HG02678 (cell line): Measurements from ENCODE around the gene GIT1.

Source experiments
- ATAC-seq: cut with Tn5 transposase; IDR thresholded peaks from one replicate; pipeline ENCODE4 v1.9.1; 2021; ENCODE audit warnings: mild to moderate bottlenecking, moderate library complexity; ENCODE audit not compliant: unreplicated experiment

The GIT1 gene

DNA sequence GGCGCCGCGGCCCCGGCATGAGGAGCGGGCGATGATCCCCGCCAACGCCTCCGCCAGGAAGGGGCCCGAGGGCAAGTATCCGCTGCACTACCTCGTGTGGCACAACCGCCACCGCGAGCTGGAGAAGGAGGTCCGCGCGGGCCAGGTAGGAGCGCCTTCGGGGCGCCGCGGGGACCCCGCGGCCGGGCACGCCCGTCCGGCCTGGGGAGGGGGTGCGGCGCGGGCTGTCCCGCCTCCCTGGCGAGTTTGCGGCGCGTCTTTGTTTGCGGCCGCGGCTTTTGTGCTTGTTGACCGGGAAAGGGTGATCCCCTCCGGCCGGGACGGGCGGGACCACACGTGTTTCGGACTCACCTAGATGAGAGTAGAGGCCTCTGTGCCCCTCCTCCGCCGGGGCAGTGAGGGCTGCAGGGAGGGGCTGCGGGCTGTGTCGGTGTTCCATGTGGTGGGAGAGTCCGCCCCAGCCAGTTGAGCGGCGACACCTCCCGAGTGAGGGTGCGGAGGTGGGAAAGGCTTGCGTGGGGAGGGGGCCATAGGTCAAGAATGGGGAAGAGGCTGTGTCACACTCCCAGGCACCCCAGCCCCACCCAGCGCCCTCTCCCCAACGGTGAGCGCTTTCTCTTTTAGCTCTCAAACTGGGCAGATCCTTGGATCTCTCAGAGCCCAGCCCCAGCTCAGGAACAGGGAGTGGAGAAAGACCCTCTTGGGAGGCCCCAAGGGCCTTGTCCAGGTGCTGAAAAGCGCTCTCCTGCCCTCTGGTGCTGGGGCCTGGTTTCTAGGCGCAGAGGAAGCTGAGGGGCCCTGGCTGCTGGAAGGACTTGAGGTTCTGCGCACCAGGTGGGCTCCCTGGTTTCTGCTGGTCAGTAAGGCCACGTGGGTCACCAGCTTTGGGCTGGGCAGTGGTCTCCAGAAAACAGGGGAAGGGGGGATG, 4.4 kb upstream of the GIT1 start:
- no peak for ATAC-seq

DNA sequence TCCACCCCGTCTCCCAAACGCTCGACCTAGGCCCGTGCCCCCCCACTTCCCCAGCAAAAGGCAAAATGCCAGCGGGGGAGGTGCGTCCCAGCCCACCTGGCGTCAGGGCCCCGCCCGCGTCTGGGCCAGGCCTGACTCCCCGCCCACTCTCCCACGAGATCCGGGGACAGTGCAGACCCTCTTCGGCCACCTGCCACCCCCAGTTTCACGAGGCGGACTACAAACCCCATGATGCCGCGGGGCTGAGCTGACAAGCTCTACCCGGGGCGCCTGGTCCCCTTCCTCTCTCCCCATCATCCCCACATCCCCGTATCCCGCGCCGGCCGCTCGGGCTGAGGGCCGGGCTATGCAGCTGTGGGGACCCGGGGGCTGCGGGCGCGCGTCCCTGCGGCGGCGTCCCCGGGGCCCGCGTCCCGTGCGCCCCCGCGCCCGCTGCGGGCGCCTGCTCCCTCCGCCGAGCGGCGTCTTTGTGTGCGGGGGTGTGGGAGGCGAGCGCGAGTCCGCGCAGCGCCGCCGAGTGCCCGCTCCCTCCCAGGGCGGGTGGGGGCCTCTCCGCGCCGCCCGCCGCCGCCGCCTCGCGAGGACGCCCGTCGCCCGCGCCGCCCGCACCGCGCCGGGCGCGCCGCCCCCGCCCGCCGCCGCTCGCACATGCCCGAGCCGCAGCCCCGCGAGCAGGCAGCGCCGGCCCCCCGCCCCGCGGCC, 3.6 kb upstream of the GIT1 start, which contains the start of gene ANKRD13B:
TSS of gene ANKRD13B (plus strand) at position 283 of the 702 bp plus-strand sequence. CDS start 490 bp downstream, outside the sequence.
- ATAC-seq: no peak

DNA sequence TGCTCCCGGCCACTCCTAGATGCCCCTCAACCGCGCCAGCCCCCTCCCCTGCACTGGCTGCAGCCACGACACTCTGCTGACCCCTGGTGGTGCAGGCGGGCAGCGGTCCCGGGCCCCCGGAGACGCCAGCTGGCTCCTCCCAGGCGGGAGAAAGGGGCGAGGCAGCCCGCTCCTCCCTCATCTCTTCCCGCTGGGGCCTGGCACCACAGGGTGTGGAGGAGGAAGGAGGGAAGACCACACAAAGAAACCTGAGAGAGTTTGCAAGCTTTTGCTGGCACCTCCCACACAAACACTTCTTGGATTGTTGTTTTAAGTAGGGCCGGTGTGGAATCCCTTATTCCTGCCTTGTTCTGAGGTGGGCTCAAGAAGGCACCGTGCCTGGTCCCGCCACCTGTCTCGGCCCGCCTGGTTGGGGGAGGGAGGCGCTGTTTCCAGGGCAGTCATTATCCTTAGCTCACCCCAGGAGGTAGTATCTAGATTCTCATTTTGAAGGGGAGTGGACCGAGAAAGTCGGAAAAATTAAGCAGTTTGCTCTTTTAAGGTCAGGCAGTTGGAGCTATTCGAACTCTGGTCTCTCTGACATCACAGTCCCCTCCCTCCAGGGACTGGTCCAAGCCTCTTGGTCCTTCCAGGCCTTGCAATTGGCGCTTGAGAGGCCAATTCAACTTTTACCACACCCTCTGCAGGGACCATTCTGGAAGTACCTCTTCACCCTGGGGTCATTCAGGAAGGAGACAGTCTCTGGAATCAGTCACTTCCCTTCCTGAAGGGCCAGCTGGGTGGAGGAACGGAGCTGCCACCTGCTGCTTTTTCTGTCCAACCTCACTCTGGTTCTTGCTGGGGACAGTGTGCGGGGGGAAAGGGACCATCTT, 2.5 kb upstream of the GIT1 start:
- no peak for ATAC-seq

DNA sequence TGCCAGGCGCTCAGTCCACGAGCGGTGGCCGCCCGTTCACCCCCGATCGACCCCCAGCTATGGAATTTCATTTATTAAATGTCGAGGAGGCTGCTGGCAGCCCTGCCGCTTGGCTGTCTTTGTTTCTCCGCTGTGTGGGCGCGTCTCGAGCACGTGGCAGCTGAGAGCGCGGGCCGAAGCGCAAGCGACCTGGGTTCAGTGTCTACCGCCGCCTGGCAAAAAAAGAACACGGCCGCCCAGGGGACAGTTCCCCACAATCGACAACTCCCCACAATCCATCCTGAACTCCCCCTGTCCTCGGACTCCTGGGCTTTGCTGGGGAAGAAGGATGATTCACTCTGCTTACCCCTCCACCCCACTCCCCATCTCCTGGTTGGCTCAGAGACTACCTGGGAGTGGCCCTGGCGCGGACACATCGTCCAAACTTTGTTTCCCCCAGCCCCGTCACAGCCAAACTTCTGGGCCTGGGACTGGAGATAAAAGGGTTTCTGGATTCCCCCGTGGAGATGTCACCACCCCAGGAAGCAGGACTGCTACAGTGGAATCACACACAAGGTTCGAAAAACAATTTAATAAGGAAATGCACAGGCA, 1.8 kb upstream of the GIT1 start:
- no peak for ATAC-seq

DNA sequence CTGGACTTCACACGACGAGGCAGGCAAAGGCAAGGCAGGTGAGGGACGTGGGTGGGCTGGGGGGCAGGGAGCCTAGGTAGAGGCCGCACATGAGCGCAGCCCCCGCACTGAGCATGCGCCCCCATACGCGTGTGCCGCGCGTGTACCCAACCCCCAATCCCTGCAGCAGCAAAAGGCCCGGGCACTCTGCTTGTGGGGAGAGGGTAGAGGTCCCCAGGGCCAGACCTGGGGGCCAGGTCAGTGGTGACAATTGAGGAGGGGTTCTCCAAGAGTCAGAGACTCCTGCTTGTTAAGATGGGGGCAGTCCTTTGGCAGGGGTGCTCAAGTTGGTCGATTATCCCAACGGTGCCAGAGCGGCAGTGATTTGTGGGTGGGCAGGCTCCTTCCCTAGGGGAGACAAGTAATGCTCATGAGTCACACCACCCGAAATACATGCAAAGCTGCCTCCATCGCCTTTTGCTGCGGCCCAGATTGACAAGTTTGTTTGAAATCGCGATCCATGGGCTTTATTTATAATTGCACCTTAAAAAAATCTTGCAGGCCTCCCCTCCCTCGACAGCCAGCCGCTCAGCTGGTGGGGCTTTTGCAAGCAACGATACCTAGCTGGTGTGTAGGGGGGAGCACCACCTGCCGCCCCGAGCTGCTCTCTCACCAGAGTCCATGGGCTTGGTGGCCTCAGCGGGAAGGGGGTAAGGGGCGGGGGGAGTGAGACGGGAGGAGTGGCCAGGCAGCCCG, 1.1 kb upstream of the GIT1 start:
- ATAC-seq: no peak

DNA sequence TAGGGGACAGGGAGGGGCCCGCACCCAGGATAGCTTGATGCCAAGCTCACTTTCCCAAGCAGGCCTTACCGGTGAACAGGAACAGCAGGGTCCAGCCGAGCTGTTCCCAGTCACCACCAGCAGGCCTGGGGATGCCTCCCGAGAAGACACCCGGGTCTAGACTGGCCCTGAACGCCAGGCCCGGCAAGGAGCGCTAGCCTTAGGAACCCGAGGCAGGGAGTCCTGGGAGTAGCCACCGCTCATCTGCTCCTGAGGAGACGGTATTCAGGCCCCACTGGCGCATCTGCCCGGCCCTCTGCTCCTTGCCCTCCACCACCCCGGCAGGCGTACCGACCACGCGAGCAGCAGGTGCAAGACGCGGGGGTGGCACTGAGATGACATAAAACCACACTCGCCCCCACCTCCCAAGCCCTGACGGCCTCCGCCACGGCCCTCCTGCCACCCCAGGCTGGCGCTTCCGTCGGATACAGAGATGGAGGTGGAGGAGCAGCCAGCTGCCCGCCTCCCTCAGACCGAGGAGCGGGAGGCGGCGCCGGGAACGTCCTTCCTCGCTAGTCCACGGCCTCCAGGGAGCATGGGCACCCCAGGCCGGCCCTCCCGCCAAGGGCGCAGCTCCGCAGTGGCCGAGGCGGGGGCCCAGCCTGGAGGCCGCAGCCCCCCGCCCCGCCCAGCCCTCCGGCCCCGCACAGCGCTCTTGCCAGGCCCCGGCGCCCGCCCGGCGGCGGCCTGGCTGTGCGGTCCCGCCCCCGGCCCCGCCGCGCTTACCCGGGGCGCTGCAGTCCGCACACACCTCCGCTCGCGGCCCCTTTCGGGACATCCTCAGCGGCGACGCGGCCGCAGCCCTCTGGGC, 661 bp downstream of the GIT1 start:
- ATAC-seq: peak; percentile 24

DNA sequence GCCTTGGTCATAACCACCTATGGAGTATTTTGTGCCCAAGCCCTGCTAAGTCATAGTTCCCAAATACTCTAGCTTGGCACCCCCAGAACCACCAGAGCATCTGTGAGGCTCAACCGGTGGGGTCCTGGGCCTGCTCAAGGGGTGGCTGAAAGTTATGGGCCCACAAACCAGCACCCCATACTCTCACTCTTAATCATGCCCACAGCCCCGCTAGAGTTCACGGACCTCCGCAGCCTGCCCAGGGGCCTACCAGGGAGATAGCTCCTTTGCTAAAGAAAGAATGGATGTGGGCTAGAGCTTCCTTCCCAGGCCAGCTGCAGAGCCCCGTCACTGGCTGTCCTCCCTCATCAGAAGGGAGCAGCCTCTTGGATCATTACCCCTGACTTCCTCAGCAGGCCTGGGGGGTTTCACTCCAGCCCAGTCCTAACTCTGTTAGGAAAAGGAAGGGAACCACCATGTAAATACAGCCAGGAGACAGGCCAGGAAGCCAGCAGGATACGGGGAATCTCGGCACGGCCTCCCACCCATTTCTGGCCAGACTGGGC, 1.4 kb downstream of the GIT1 start:
- no peak for ATAC-seq

DNA sequence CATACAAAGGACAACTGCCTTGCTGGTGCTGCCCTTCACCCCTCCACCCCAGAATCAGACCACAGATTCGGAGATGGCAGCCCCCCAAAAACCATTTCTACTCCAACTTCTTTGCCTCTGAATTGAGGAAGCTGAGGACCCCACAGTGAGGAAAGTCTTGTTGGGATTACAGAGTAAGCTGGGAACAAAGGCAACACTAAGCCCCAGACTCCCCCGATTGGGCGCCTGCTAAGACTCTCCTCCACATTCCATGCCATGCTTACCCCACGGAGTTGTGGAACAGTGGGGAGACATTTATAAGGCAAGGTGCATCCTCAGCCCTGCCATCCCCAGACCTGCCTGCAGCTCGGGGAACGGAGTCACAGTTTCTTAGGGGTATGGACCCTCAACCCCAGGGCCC, 1.9 kb downstream of the GIT1 start:
- ATAC-seq: no peak

DNA sequence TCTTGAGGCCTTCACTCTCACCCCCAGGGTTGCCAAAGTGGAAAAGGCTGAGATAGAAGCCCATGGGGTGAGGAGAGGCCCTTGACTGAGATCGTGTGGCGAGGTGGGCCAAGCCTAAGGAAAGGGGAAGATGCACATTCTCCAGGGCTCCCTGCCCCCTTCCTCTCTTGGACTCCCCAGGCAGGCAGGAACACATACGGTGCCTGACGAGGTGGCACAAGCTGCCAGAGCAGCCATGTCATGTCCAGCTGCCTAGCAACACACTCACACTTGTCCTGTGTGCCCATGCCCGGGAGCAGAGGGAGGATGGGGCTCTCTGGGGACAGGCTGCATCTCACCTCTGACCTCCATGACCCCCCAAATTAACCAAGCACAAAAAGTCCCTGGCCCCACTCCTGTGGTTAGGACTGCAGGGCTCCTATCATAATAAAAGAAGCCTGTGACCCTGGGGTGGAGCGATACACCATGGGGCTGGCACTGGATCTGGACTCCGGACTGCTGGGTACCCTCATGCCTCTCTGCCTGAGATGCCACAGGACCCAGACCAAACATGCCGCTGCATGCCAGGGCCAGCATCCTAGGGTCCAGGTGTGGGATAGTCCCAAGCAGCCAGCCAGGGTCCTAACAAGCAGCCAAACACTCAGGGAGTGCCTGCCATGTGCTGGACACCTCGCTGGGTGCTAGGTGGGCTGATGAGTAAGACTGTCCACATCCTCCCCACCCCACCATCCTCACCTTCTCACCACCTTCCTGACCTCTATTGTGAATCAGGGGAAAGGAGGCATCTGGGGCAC, 2.6 kb downstream of the GIT1 start:
- ATAC-seq: no peak

DNA sequence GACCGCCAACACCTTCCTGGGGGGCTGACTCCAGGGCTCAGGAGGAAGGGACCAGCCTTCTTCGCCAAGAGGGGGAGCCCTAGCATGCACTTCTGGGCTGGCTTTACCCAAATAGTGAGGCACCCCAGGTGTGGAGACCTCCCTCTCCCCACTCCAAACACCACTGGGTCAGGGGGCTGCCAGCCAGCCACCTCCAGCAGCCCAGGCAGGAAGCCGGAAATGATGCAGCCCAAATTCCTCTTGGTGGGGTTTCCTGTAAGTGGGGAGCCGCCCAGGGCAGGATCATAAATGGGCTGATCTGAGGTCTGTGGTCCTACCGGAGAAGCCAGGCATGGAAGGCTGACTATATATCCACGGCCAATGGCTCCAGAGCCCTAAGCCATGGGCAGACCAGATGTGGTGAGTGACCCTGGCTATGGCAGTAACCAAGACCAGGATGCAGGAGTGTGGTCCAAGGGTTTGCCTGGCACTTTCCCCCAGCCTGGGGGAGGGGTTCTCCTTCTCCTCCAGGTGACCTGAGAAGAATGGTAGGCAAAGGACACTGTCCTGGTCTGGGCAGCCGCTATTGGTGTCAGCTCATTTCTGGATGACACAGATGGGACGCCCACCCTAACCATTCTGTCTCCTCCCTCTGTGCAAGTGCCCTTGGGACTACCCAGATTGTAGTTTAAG, 4.2 kb downstream of the GIT1 start:
- ATAC-seq: no peak

DNA sequence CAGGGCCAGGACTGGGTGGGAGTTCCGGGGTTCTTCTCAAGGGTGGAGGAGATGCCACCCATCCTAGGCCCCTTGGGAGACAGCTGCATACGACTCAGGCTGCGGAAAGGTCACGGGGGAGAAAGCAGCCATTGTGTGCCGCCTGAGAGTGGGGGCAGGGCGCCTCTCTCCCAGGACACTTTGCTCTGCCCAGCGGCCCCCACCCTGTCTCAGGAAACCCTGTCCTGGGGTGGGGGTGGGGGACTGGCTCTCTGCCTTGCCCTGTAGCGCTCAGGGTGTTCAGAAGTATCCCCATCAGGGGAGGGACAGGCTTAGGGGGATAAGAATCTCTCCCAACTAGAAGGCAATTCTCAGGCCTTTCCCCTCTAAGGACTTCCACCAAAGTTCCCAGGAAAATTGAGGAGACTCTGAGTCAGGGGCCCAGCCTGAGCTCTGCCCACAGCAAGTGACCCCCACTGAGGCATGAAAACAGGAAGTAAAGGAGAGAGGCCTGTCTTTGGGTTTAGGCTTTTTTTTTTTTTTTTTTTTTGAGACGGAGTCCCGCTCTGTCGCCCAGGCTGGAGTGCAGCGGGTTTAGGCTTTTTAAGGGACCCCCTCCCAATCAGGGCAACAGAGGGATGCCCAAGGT, 4.9 kb downstream of the GIT1 start:
- ATAC-seq: no peak

DNA sequence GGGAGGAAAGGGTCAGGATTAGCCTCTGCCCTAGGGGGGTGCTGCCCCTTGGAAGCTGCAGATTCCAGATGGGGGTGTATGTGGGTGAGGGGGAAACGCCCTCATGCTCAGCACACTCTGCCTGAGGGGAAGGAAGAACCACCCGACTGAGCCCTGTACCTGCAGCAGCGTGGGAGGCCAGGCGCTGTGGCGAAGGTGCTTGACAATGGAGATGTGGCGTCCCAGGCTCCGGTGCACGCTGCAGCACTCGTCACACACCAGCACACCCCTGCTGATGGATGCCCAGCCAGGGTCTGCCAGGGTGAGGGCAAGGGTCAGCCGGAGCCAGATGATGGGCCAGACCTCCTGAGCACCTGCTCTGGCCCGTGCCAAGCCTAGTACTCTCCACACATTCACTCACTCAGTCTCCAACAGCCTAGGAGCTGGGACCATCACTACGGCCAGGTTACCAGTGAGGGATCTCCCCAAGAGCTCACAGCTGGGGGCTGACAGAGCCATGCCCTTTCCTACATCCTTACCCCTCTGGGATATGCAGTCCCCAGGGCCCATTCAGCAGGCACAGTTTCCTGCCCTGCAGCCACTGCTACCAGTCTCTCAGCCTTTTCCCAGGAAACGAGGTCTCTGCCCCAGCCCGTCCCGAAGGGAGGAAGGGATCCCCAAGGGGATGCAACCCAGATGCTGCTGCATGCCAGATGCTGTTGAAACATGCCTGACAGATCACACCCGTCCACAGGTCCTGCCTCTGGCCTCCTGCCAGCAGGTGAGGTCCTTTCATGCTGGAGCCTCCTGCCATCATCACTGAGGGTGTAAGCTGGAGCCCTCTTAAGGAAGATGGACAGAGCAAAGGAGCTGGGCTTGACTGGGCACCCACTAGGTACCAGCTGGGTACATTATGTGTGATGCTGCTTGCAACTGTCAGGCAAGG, 5.9 kb downstream of the GIT1 start:
- no peak for ATAC-seq

DNA sequence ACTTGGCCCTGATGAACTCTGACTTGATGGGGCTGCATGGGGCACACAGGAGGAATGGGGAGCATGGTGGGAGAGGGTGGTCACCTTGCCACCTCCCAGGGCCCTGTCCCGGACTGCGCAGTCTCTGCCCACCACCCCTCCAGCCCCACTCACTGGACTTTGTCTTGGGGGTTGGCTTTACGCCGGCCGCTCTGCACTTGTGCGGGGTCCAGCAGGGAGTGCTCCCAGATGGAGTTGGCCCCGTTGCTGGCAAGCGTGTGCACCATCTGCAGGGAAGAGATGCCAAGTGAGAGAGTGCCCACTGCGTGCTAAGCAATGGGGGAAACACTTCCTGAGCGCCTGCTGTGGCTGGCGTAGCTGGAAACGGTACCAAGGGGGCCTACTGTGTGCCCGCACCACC, 6.7 kb downstream of the GIT1 start:
- no peak for ATAC-seq

DNA sequence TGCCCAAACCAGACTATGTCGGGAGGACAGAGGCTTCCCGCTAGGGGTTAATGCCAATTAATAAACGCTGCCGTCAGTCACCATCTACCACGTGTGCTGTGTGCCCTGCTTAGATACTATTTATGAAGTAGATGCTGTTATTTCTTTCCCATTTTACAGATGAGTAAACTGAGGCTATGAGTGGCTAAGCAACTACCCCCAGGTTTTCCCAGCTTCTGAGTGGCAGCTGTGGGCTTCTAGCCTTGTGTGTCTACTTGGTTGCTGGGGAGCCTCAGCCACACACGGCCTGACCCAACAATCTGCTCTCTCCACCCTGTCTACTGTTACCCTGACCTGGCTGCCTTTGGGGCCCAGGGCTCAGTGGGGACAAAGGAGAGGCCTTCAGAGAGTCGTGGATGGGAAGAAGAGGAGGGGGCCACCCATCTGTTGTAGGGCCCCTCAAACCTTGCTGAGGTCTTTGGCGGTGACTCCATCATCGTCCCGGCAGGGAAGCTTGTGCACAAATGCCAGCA, 7.1 kb downstream of the GIT1 start:
- no peak for ATAC-seq

DNA sequence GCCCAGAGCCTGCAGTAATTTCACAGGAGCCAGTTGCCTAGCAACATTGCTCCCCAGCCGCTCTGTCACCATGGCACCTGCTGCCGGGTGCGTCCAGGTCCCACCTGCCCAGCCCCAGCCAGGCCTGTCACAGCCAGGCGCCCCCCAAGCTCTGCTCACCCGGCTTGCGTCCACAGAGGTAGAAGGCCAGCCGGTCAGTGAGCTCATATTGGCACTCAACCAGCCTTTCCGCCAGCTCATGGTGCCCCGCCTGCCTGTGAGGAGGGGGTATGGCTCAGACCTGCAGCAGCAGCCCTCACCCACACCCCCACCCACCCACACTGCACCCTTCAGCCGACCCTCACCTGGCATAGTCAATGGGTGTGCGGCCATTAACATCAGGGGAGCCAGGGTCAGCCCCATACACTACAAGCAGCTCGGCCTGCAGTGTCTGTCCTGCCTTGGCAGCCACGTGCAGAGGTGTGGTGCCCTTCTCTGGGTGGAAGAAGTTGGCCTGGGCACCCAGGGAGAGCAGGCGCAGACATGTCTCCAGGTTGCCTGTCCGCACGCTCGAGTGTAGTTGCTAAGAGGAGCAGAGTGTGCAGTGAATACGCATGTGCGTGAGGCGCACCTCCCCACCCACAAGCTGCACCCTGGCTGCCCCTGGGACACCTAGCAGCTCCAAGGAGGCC, 7.7 kb downstream of the GIT1 start:
- no peak for ATAC-seq
